ENCODE data around the gene TAS1R2.
"Not testable (repeated sequence)": the region's sequence is repeated elsewhere in the genome, so short reads cannot be mapped to it uniquely, and the experiment has no call there.

DNA sequence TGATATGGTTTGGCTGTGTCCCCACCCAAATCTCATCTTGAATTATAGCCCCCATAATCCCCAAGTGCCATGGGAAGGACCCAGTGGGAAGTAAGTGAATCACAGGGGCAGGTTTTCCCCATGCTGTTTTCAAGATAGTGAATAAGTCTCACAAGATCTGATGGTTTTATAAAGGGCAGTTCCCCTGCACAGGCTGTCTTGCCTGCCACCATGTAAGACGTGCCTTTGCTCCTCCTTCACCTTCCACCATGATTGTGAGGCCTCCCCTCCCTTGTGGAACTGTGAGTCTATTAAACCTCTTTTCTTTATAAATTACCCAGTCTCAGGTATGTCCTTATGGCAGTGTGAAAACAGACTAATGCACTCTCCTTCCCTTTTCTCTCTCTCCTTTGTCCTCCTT, 27.1 kb downstream of the TAS1R2 start:
- TF ChIP-seq, protein P1, sequence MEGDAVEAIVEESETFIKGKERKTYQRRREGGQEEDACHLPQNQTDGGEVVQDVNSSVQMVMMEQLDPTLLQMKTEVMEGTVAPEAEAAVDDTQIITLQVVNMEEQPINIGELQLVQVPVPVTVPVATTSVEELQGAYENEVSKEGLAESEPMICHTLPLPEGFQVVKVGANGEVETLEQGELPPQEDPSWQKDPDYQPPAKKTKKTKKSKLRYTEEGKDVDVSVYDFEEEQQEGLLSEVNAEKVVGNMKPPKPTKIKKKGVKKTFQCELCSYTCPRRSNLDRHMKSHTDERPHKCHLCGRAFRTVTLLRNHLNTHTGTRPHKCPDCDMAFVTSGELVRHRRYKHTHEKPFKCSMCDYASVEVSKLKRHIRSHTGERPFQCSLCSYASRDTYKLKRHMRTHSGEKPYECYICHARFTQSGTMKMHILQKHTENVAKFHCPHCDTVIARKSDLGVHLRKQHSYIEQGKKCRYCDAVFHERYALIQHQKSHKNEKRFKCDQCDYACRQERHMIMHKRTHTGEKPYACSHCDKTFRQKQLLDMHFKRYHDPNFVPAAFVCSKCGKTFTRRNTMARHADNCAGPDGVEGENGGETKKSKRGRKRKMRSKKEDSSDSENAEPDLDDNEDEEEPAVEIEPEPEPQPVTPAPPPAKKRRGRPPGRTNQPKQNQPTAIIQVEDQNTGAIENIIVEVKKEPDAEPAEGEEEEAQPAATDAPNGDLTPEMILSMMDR (IDR thresholded peaks at IDR 0.05 in 8 of 11, conservative IDR thresholded peaks at IDR 0.05 in 3 of 11): not testable (repeated sequence)
- not testable (repeated sequence) for TF ChIP-seq POLR2A (IDR thresholded peaks at IDR 0.05)
